ENCODE data around the gene VPS54.

The VPS54 gene

DNA sequence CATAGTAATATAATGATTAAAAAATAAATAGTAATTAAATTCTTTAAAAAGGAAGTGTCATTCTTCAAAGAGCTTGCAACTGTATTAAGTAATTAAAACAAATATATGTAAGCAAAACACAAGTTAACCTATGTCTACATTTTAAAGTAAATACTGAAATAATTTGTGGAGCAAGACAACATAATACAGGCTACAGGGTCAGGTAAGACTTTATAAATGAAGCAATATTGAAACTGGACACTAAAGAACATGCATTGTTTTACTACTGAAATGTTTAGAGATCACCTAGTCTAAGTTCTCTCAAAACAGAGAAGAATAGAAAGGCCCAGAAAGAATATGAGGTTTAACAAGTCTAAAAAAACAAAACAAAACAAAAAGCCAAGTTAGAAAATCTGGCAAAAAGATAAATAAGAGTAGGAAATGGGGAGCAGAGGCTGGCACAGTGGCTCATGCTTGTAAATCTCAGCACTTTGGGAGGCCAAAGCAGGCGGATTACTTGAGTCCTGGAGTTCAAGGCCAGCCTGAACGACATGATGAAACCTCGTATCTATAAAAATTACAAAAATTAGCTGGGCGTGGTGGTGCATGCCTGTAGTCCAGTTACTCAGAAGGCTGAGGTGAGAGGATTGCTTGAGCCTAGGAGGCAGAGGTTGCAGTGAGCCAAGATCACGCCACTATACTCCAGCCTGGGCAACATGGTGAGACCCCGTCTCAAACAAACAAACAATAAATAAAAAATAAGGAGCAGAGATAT lies 34.4 kb downstream of the VPS54 start:
- DNase-seq (ENCODE audit: extremely low read depth, insufficient read length): no peak
- Histone ChIP-seq H3K27me3 (replicated peaks; ENCODE audit: control insufficient read depth, insufficient read depth, low read length) (no peaks in the 10 kb centered on the region), H3K4me3 (replicated peaks; ENCODE audit: low read depth, low read length) (no peak overlapping the region), H3K36me3 (ENCODE audit: control insufficient read depth, insufficient read depth, low read length) (no peaks in the 10 kb centered on the region)
- TF ChIP-seq, protein P1, sequence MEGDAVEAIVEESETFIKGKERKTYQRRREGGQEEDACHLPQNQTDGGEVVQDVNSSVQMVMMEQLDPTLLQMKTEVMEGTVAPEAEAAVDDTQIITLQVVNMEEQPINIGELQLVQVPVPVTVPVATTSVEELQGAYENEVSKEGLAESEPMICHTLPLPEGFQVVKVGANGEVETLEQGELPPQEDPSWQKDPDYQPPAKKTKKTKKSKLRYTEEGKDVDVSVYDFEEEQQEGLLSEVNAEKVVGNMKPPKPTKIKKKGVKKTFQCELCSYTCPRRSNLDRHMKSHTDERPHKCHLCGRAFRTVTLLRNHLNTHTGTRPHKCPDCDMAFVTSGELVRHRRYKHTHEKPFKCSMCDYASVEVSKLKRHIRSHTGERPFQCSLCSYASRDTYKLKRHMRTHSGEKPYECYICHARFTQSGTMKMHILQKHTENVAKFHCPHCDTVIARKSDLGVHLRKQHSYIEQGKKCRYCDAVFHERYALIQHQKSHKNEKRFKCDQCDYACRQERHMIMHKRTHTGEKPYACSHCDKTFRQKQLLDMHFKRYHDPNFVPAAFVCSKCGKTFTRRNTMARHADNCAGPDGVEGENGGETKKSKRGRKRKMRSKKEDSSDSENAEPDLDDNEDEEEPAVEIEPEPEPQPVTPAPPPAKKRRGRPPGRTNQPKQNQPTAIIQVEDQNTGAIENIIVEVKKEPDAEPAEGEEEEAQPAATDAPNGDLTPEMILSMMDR (IDR thresholded peaks at IDR 0.05; ENCODE audit: insufficient read depth, low read length, poor library complexity, severe bottlenecking): no peak

DNA sequence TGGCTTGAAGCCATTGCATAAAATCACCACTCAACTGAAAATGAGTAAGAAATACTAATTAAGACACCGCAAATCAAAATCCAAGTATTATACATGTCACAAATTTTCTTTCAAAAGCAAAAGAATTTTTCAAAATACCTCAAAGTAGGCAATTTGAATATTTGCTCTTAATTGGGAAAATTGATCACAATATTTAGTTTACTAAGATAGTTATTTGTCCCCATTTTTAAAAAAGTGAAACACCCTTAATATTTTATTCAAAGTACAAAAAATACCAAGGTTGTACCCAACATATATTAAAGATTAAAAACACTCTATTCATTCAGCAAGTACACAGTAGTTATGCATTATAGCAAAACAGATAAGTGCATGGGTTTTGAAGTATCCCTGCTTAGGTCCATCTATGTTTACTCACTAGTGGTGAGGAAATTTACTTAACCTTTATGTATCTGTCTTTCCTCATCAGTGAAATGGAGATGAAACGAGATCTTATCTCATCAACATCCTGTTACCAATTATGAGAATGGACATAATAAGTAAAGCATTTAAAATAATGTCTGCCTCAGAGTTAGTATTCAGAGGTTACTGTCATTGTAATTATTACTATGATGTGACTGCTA lies 35.1 kb downstream of the VPS54 start:
- TF ChIP-seq, protein P1 (IDR thresholded peaks at IDR 0.05; ENCODE audit: insufficient read depth, low read length, poor library complexity, severe bottlenecking): no peak
- no peak overlapping the region for H3K4me3 ChIP-seq (replicated peaks; ENCODE audit: low read depth, low read length)
- H3K36me3 ChIP-seq (ENCODE audit: control insufficient read depth, insufficient read depth, low read length): no peaks in the 10 kb centered on the region
- peak; percentile 21 for DNase-seq (ENCODE audit: extremely low read depth, insufficient read length)
- no peaks in the 10 kb centered on the region for H3K27me3 ChIP-seq (replicated peaks; ENCODE audit: control insufficient read depth, insufficient read depth, low read length)

DNA sequence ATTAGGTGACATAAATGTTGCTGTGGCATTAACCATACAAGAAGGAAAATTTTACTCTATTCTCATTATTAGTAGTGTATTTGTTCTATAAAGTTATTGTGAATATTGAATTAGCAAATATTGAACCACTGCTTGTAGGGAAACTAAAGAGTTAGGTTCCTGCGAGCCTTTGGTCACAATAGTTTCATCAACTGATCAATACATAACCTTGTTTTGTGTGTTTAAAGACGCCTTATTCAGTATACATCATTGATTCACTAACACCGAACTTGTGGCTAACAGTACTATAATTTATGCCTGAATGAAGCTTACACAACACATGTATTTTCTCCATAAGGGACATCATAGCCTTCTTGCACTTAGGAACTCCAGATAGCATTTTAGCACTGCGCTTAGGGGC lies 36.9 kb downstream of the VPS54 start:
- no peaks in the 10 kb centered on the region for H3K36me3 ChIP-seq (ENCODE audit: control insufficient read depth, insufficient read depth, low read length)
- H3K4me3 ChIP-seq (replicated peaks; ENCODE audit: low read depth, low read length): no peak overlapping the region
- no peaks in the 10 kb centered on the region for H3K27me3 ChIP-seq (replicated peaks; ENCODE audit: control insufficient read depth, insufficient read depth, low read length)
- TF ChIP-seq, protein P1 (IDR thresholded peaks at IDR 0.05; ENCODE audit: insufficient read depth, low read length, poor library complexity, severe bottlenecking): no peak
- DNase-seq (ENCODE audit: extremely low read depth, insufficient read length): no peak

- no peaks in the 10 kb centered on the region for H3K36me3 ChIP-seq (ENCODE audit: control insufficient read depth, insufficient read depth, low read length)
- TF ChIP-seq, protein P1 (IDR thresholded peaks at IDR 0.05; ENCODE audit: insufficient read depth, low read length, poor library complexity, severe bottlenecking): no peak
- H3K27me3 ChIP-seq (replicated peaks; ENCODE audit: control insufficient read depth, insufficient read depth, low read length): no peaks in the 10 kb centered on the region
- H3K4me3 ChIP-seq (replicated peaks; ENCODE audit: low read depth, low read length): no peak overlapping the region
- no peak for DNase-seq (ENCODE audit: extremely low read depth, insufficient read length)
These were observed 37.5 kb downstream of the VPS54 start for GRCh38 chr2:63981702-63982103.

DNA sequence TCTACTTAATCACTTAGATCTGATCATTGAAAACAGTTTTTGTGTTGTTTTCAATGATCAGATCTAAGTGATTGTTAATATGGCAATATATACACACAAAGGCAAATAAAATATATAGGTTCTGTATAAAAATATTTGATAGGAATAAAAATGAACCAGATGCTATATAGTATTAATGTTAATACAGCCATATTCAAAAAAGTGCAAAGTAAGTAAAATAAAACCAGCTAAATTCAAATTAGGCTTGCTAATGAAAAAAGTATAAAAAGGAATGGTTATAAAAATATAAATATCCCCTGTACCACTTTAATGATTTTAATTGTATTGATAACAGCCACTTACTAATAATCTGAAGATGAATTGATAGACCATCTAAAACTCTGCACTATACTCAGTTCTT lies 38.4 kb downstream of the VPS54 start:
- no peak overlapping the region for H3K4me3 ChIP-seq (replicated peaks; ENCODE audit: low read depth, low read length)
- H3K36me3 ChIP-seq (ENCODE audit: control insufficient read depth, insufficient read depth, low read length): no peaks in the 10 kb centered on the region
- no peaks in the 10 kb centered on the region for H3K27me3 ChIP-seq (replicated peaks; ENCODE audit: control insufficient read depth, insufficient read depth, low read length)
- DNase-seq (ENCODE audit: extremely low read depth, insufficient read length): no peak
- TF ChIP-seq, protein P1 (IDR thresholded peaks at IDR 0.05; ENCODE audit: insufficient read depth, low read length, poor library complexity, severe bottlenecking): no peak
